IMR-90 (cell line): ENCODE measurements around the gene SYMPK.

ENCODE experiments used
- BHLHE40 ChIP-seq: fragments of 150-350 bp; IDR thresholded peaks from 2 replicates; pipeline ENCODE4 v1.6.1; 2016; ENCODE audit warnings: mild to moderate bottlenecking, low read depth, low read length
- ELK1 ChIP-seq: fragments of 150-350 bp; IDR thresholded peaks from 2 replicates; pipeline ENCODE4 v1.6.1; 2016; ENCODE audit warnings: low read depth, mild to moderate bottlenecking, low read length, moderate library complexity, borderline replicate concordance
- FOS ChIP-seq: fragments of 150-350 bp; IDR thresholded peaks from 2 replicates; pipeline ENCODE4 v1.6.1; 2016; ENCODE audit warnings: low read depth, low read length
- MAFK ChIP-seq: IDR thresholded peaks from 2 replicates; pipeline ENCODE4 v1.6.1; 2012; ENCODE audit warnings: low read depth, low read length, improper control_type of control experiment
- POLR2A ChIP-seq: IDR thresholded peaks from 2 replicates; pipeline ENCODE4 v1.6.1; 2012; ENCODE audit warnings: mild to moderate bottlenecking, low read depth, low read length
- RAD21 ChIP-seq: IDR thresholded peaks from 2 replicates; pipeline ENCODE4 v1.6.1; 2012; ENCODE audit warnings: low read length, improper control_type of control experiment
- RFX5 ChIP-seq: IDR thresholded peaks from 2 replicates; pipeline ENCODE4 v1.8.0; 2012; ENCODE audit warnings: low read depth, mild to moderate bottlenecking, low read length, moderate library complexity
- TF ChIP-seq, protein P1 (sequence below): conservative IDR thresholded peaks from 2 replicates; pipeline ENCODE4 v1.5.1; 2012; ENCODE audit warnings: mild to moderate bottlenecking, low read depth, low read length, improper control_type of control experiment

DNA sequence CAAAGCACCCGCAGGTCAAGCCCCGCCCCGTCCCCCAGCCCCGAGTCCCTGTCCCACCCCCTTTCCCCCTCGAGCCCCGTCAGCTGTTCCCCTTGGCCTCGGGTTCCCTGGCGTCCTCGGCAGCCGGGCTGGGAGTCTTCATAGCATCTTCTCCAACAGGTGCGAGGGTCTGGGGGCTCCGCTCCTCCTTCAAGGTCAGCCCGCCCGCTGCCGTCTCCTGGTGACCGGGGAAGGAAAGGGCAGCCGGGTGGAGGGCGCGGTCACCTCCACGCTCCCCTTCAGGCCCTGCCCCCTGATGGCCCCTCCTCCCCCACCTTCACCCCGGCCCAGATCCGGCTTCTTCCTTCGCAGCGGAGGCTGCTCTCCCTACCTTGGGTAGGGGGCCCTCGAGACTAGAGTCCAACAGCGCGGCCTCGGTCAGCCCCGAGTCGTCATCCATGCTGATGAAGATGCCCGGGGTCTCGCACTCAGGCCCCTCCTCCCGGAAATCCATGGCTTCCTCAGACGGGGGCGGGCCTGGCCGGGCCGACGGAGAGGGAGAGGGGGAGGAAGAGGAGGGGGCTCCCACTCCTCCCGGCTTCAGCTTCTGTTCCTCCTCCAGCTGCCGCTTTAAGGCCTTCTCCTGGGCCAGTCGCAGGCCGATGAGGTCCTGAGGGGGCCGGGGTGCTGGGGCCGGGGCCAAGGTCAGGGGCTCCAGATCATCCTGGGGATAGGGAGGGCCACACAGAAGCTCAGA is 47.3 kb downstream of the SYMPK start:
- TF ChIP-seq ELK1 (no peak), MAFK (no peak), POLR2A (no peak), RAD21 (no peak), BHLHE40 (no peak), RFX5 (no peak), FOS (no peak)
- TF ChIP-seq, protein P1, sequence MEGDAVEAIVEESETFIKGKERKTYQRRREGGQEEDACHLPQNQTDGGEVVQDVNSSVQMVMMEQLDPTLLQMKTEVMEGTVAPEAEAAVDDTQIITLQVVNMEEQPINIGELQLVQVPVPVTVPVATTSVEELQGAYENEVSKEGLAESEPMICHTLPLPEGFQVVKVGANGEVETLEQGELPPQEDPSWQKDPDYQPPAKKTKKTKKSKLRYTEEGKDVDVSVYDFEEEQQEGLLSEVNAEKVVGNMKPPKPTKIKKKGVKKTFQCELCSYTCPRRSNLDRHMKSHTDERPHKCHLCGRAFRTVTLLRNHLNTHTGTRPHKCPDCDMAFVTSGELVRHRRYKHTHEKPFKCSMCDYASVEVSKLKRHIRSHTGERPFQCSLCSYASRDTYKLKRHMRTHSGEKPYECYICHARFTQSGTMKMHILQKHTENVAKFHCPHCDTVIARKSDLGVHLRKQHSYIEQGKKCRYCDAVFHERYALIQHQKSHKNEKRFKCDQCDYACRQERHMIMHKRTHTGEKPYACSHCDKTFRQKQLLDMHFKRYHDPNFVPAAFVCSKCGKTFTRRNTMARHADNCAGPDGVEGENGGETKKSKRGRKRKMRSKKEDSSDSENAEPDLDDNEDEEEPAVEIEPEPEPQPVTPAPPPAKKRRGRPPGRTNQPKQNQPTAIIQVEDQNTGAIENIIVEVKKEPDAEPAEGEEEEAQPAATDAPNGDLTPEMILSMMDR, result no peak
